A549 (cell line): ENCODE data around the gene NR2C1.

ENCODE experiments used
- CTCF ChIP-seq: fragments of >200 bp; sonication (Bioruptor Twin); formaldehyde crosslinking; IDR thresholded peaks from 3 replicates; pipeline ENCODE4 v1.5.1; 2016
- FOSL2 ChIP-seq, 2 experiments: fragments of 450-650 bp in 1 of 2; fragments of >200 bp in 1 of 2; sonication (Bioruptor Twin) in 1 of 2; formaldehyde crosslinking; IDR thresholded peaks; 2 replicates each; pipeline versions ENCODE4 v1.5.0 to v1.6.1; 2016 to 2020; ENCODE audit warnings: mild to moderate bottlenecking in 1 of 2, moderate library complexity in 1 of 2
- JUNB ChIP-seq: fragments of >200 bp; sonication (Bioruptor Twin); formaldehyde crosslinking; IDR thresholded peaks from 2 replicates; pipeline ENCODE4 v1.6.1; 2016
- MAX ChIP-seq: IDR thresholded peaks from 2 replicates; pipeline ENCODE4 v1.6.1; 2012
- POLR2A ChIP-seq: IDR thresholded peaks from 2 replicates; pipeline ENCODE4 v1.6.1; 2012; ENCODE audit warnings: mild to moderate bottlenecking, low read length

GRCh38 chr12:95105540-95105939 is 32.1 kb upstream of the NR2C1 start:
- TF ChIP-seq MAX (no peak), JUNB (no peak), POLR2A (no peak), FOSL2 (IDR thresholded peaks at IDR 0.05) (no peak), FOSL2 (CRISPR knock-in tag; IDR thresholded peaks at IDR 0.05) (no peak), CTCF (no peak)
